HEK293 (cell line): ENCODE measurements around the gene CCDC158.

Experiments
- CTCF ChIP-seq: fragments of 450-650 bp; formaldehyde crosslinking; IDR thresholded peaks from 2 replicates; pipeline ENCODE4 v1.5.1; 2016; ENCODE audit warnings: missing biosample characterization, missing genetic modification characterization
- EGR2 ChIP-seq: fragments of 450-650 bp; formaldehyde crosslinking; IDR thresholded peaks from 2 replicates; pipeline ENCODE4 v1.5.1; 2016; ENCODE audit warnings: low read depth, missing biosample characterization, missing genetic modification characterization
- REST ChIP-seq: fragments of 450-650 bp; formaldehyde crosslinking; IDR thresholded peaks from 2 replicates; pipeline ENCODE4 v1.5.1; 2016; ENCODE audit warnings: missing biosample characterization, missing genetic modification characterization
- SP7 ChIP-seq: fragments of 450-650 bp; formaldehyde crosslinking; IDR thresholded peaks from 2 replicates; pipeline ENCODE4 v1.5.1; 2016; ENCODE audit warnings: missing biosample characterization, missing genetic modification characterization
- ZBTB1 ChIP-seq: fragments of 450-650 bp; formaldehyde crosslinking; IDR thresholded peaks from 2 replicates; pipeline ENCODE4 v1.5.1; 2016; ENCODE audit warnings: missing biosample characterization, missing genetic modification characterization
- ZIC2 ChIP-seq: fragments of 450-650 bp; formaldehyde crosslinking; IDR thresholded peaks from 2 replicates; pipeline ENCODE4 v1.5.1; 2016; ENCODE audit warnings: missing biosample characterization, missing genetic modification characterization
- ZNF175 ChIP-seq: fragments of 450-650 bp; formaldehyde crosslinking; IDR thresholded peaks from 2 replicates; pipeline ENCODE4 v1.5.1; 2016; ENCODE audit warnings: missing biosample characterization, missing genetic modification characterization
- ZNF274 ChIP-seq, 2 experiments: fragments of 200-500 bp in 1 of 2; fragments of 450-650 bp in 1 of 2; sonication (Bioruptor generic) in 1 of 2; formaldehyde crosslinking in 1 of 2; IDR thresholded peaks; 2 replicates each; pipeline versions ENCODE4 v1.5.1 to v1.6.1; 2014 to 2016; ENCODE audit warnings: borderline replicate concordance in 1 of 2, inconsistent platforms in 1 of 2, low read length in 1 of 2, missing biosample characterization in 1 of 2, missing genetic modification characterization in 1 of 2
- ZNF311 ChIP-seq: fragments of 450-650 bp; formaldehyde crosslinking; IDR thresholded peaks from 2 replicates; pipeline ENCODE4 v1.5.1; 2017; ENCODE audit warnings: missing biosample characterization, missing genetic modification characterization, borderline replicate concordance
- ZNF473 ChIP-seq: fragments of 450-650 bp; formaldehyde crosslinking; IDR thresholded peaks from 2 replicates; pipeline ENCODE4 v1.5.1; 2017; ENCODE audit warnings: missing biosample characterization, missing genetic modification characterization
- ZNF670 ChIP-seq: fragments of 450-650 bp; formaldehyde crosslinking; IDR thresholded peaks from 2 replicates; pipeline ENCODE4 v1.5.1; 2016; ENCODE audit warnings: missing biosample characterization, missing genetic modification characterization, low read depth

- no peak for TF ChIP-seq CTCF (tag by site-specific recombination)
- TF ChIP-seq ZNF175 = no peak
- TF ChIP-seq REST = no peak
- TF ChIP-seq ZNF473 = no peak
- TF ChIP-seq ZNF274 (IDR thresholded peaks at IDR 0.05; ENCODE audit: low read length) = no peak
- no peak for TF ChIP-seq ZNF274 (tag by site-specific recombination; IDR thresholded peaks at IDR 0.05; ENCODE audit: borderline replicate concordance)
- TF ChIP-seq ZBTB1 (tag by site-specific recombination) = no peak
- no peak for TF ChIP-seq ZIC2 (tag by site-specific recombination)
- no peak for TF ChIP-seq SP7
- no peak for TF ChIP-seq ZNF670 (tag by site-specific recombination)
- no peak for TF ChIP-seq EGR2 (tag by site-specific recombination)
- no peak for TF ChIP-seq ZNF311 (tag by site-specific recombination)
These were observed 104.8 kb downstream of the CCDC158 start for GRCh38 chr4:76316131-76316530.
